Mesendoderm (in vitro differentiated cells): Measurements from ENCODE around the gene PDE3A.

Experiments used
- DNase-seq: peaks from one replicate; pipeline ENCODE4 v3.0.0; 2013
- H2AK5ac ChIP-seq: 2 replicates; pipeline ENCODE4 v1.6.1; 2013; ENCODE audit warnings: low read length, inconsistent platforms
- H2BK120ac ChIP-seq: 2 replicates; pipeline ENCODE4 v1.6.1; 2013; ENCODE audit warnings: low read depth, mild to moderate bottlenecking, low read length, moderate library complexity, mixed read lengths
- H2BK15ac ChIP-seq: replicated peaks from 2 replicates; pipeline ENCODE4 v1.6.1; 2013; ENCODE audit warnings: low read depth, mild to moderate bottlenecking, moderate library complexity
- H2BK5ac ChIP-seq: 2 replicates; pipeline ENCODE4 v1.6.1; 2013; ENCODE audit warnings: low read length, inconsistent platforms
- H3K18ac ChIP-seq: 2 replicates; pipeline ENCODE4 v1.6.1; 2013; ENCODE audit warnings: mild to moderate bottlenecking, low read length, mixed read lengths
- H3K23ac ChIP-seq: one replicate; pipeline ENCODE4 v1.6.1; 2013; ENCODE audit warnings: low read length
- H3K27ac ChIP-seq: 2 replicates; pipeline ENCODE4 v1.5.1; 2013; ENCODE audit warnings: low read depth, mild to moderate bottlenecking, inconsistent platforms, low read length, moderate library complexity
- H3K27me3 ChIP-seq: 2 replicates; pipeline ENCODE4 v1.6.1; 2013; ENCODE audit warnings: low read length, control low read depth, mild to moderate bottlenecking, inconsistent platforms; ENCODE audit not compliant: insufficient read depth, poor library complexity
- H3K36me3 ChIP-seq: 2 replicates; pipeline ENCODE4 v1.6.1; 2013; ENCODE audit warnings: low read length, inconsistent platforms; ENCODE audit not compliant: control insufficient read depth, insufficient read depth
- H3K4ac ChIP-seq: one replicate; pipeline ENCODE4 v1.6.1; 2013; ENCODE audit warnings: low read depth, mild to moderate bottlenecking, low read length, moderate library complexity
- H3K4me1 ChIP-seq: 2 replicates; pipeline ENCODE4 v1.6.1; 2013; ENCODE audit warnings: low read depth, low read length, inconsistent platforms; ENCODE audit not compliant: control insufficient read depth
- H3K4me2 ChIP-seq: 2 replicates; pipeline ENCODE4 v1.6.1; 2013; ENCODE audit warnings: low read length
- H3K4me3 ChIP-seq: 2 replicates; pipeline ENCODE4 v1.5.1; 2013; ENCODE audit warnings: mild to moderate bottlenecking, low read length
- H3K56ac ChIP-seq: one replicate; pipeline ENCODE4 v1.6.1; 2013; ENCODE audit warnings: low read length
- H3K79me1 ChIP-seq: 2 replicates; pipeline ENCODE4 v1.6.1; 2013; ENCODE audit warnings: low read length, inconsistent platforms
- H3K79me2 ChIP-seq: 2 replicates; pipeline ENCODE4 v1.6.1; 2013; ENCODE audit warnings: mild to moderate bottlenecking, low read length; ENCODE audit not compliant: control insufficient read depth, insufficient read depth
- H3K9ac ChIP-seq: 2 replicates; pipeline ENCODE4 v1.6.1; 2013; ENCODE audit warnings: low read length, inconsistent platforms
- H4K5ac ChIP-seq: one replicate; pipeline ENCODE4 v1.6.1; 2013; ENCODE audit warnings: low read length
- H4K8ac ChIP-seq: one replicate; pipeline ENCODE4 v1.6.1; 2013; ENCODE audit warnings: low read depth, mild to moderate bottlenecking, control low read depth, low read length, moderate library complexity
- WGBS: extraction: QIAGEN DNeasy Blood & Tissue Kit; methylation state at CpG from one replicate; pipeline ENCODE4 v1.1.7; 2013; ENCODE audit warnings: low lambda C conversion rate, missing lambda C conversion rate; ENCODE audit not compliant: insufficient coverage; ENCODE audit errors: extremely low coverage; 5-methylcytosine and 5-hydroxymethylcytosine counted together

Gene PDE3A

DNA sequence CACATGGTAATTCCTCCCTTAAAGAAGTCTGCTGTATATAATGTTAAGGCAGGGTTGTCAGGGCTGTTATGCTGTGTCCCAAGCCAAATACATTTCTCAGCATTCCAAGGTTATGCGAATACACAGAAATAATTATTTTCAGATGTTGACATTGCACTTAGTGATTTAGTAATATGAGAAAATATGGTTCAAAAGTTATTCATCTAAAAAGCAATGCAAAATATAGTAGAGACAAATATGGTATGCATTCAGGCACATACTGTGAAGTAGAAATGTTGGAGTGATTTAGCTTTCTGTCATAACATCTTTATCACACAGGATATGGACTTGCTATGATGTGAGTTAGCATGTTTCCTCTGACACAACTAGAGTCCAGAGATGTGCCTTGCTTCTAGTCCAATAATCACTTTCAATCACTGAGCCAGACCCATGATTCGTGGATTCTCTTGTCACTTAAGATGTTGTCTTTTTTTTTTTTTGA is 70.0 kb downstream of the PDE3A start:
- no CpG with 5 or more reads among the region's 2 CpGs for WGBS

GRCh38 chr12:20439626-20440025 is 71.3 kb downstream of the PDE3A start:
- H3K9ac ChIP-seq, result no peak overlapping the region
- H2BK5ac ChIP-seq, result no peak overlapping the region
- H3K27me3 ChIP-seq, result no peaks in the 10 kb centered on the region

More for the DNA sequence above, 70.0 kb downstream of the PDE3A start:
- peaks cover 3% of the 10 kb centered on the region for H3K4me1 ChIP-seq
- no peak overlapping the region for H3K18ac ChIP-seq
- no peak overlapping the region for H4K5ac ChIP-seq
- H2AK5ac ChIP-seq, result no peak overlapping the region
- H3K36me3 ChIP-seq, result no peaks in the 10 kb centered on the region
- no peak overlapping the region for H4K8ac ChIP-seq
- no peak overlapping the region for H2BK120ac ChIP-seq
- no peak overlapping the region for H2BK15ac ChIP-seq
- H3K9ac ChIP-seq, result no peak overlapping the region
- H3K4me2 ChIP-seq, result no peak overlapping the region
- H3K4me3 ChIP-seq, result no peak overlapping the region
- H3K27ac ChIP-seq, result no peak overlapping the region
- no peak overlapping the region for H3K56ac ChIP-seq
- no peak for DNase-seq
- H3K27me3 ChIP-seq, result no peaks in the 10 kb centered on the region
- no peaks in the 10 kb centered on the region for H3K79me1 ChIP-seq
- no peak overlapping the region for H3K4ac ChIP-seq
- no peaks in the 10 kb centered on the region for H3K79me2 ChIP-seq
- no peak overlapping the region for H3K23ac ChIP-seq
- H2BK5ac ChIP-seq, result no peak overlapping the region

GRCh38 chr12:20440408-20440807 is 72.1 kb downstream of the PDE3A start:
- Histone ChIP-seq H3K4me3 (no peak overlapping the region), H4K5ac (no peak overlapping the region), H3K79me1 (no peaks in the 10 kb centered on the region), H3K4me1 (peaks cover 5% of the 10 kb centered on the region), H3K27me3 (no peaks in the 10 kb centered on the region), H2AK5ac (no peak overlapping the region), H4K8ac (no peak overlapping the region), H3K23ac (no peak overlapping the region), H3K79me2 (no peaks in the 10 kb centered on the region), H3K18ac (no peak overlapping the region), H2BK5ac (no peak overlapping the region), H3K4me2 (no peak overlapping the region), H3K9ac (no peak overlapping the region), H3K4ac (no peak overlapping the region), H3K56ac (no peak overlapping the region), H2BK15ac (no peak overlapping the region), H3K27ac (no peak overlapping the region), H3K36me3 (no peaks in the 10 kb centered on the region), H2BK120ac (no peak overlapping the region)
- no peak for DNase-seq
- no CpG with 5 or more reads among the region's 1 CpG for WGBS

More at GRCh38 chr12:20439626-20440025, 71.3 kb downstream of the PDE3A start:
- Histone ChIP-seq H4K5ac (no peak overlapping the region), H3K27ac (no peak overlapping the region), H3K18ac (no peak overlapping the region), H3K23ac (no peak overlapping the region), H3K79me1 (no peaks in the 10 kb centered on the region), H2BK15ac (no peak overlapping the region), H3K79me2 (no peaks in the 10 kb centered on the region), H3K4me3 (no peak overlapping the region), H3K4ac (no peak overlapping the region), H2BK120ac (no peak overlapping the region), H3K4me2 (no peak overlapping the region), H4K8ac (no peak overlapping the region), H2AK5ac (no peak overlapping the region), H3K36me3 (no peaks in the 10 kb centered on the region), H3K56ac (no peak overlapping the region), H3K4me1 (peaks cover 4% of the 10 kb centered on the region)
- no CpG with 5 or more reads among the region's 1 CpG for WGBS
- DNase-seq, result no peak

DNA sequence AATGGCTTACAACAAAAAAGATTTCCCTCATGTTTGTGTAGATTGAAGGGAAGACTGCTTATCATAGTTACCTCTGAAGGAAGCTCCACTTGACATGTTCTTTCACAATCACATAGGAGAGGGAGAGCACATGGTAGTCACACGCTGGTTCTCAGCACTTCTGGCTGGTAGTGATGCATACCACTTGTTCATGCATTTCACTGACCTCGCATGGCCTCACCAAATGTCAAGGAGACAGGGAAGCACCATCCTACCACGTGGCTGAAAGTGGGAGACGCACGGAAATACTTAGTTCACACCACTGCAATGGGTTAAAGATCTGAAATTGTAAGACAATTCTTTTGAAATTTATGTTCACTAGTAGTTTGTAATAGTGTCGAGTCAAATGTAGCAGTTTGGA is 74.0 kb downstream of the PDE3A start:
- no peaks in the 10 kb centered on the region for H3K27me3 ChIP-seq
- H4K8ac ChIP-seq, result no peak overlapping the region
- no peak overlapping the region for H3K56ac ChIP-seq
- no peak overlapping the region for H3K27ac ChIP-seq
- no peaks in the 10 kb centered on the region for H3K79me1 ChIP-seq
- H2AK5ac ChIP-seq, result no peak overlapping the region
- no peak overlapping the region for H2BK120ac ChIP-seq
- peaks cover 5% of the 10 kb centered on the region for H3K4me1 ChIP-seq
- H3K4me3 ChIP-seq, result no peak overlapping the region
- no peak overlapping the region for H3K9ac ChIP-seq
- H3K4me2 ChIP-seq, result no peak overlapping the region
- no peaks in the 10 kb centered on the region for H3K79me2 ChIP-seq
- H3K4ac ChIP-seq, result no peak overlapping the region
- WGBS, result no CpG with 5 or more reads among the region's 6 CpGs
- no peak overlapping the region for H3K23ac ChIP-seq
- no peak for DNase-seq
- no peak overlapping the region for H4K5ac ChIP-seq
- no peaks in the 10 kb centered on the region for H3K36me3 ChIP-seq
- no peak overlapping the region for H3K18ac ChIP-seq
- H2BK5ac ChIP-seq, result no peak overlapping the region
- H2BK15ac ChIP-seq, result no peak overlapping the region

DNA sequence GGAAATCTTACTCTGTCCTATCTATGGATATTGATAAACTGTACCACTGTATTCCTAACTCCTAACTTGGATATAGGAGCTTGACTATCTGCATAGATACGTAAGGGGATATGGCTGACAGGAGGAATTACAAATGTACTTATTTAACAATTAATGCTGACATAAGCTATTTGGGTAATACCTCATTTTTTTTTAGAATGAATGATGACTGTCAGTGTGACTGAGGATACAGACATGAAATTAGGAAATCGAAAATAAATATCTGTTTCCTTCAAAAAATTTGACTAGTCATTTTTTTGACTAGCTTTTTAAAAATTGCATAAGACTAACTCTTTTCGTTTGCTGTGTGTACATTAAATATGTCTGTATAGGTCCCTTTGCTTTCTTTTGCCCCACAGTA is 74.9 kb downstream of the PDE3A start:
- H3K4me3 ChIP-seq, result no peak overlapping the region
- no peak overlapping the region for H2BK15ac ChIP-seq
- no peak overlapping the region for H3K18ac ChIP-seq
- H3K36me3 ChIP-seq, result no peaks in the 10 kb centered on the region
- no peak overlapping the region for H3K27ac ChIP-seq
- no peak overlapping the region for H2BK5ac ChIP-seq
- no peaks in the 10 kb centered on the region for H3K27me3 ChIP-seq
- no peak overlapping the region for H3K4me2 ChIP-seq
- H4K8ac ChIP-seq, result no peak overlapping the region
- no peak for DNase-seq
- H3K4ac ChIP-seq, result no peak overlapping the region
- no CpG with 5 or more reads among the region's 3 CpGs for WGBS
- H3K79me1 ChIP-seq, result no peaks in the 10 kb centered on the region
- H3K4me1 ChIP-seq, result peaks cover 5% of the 10 kb centered on the region
- no peak overlapping the region for H2BK120ac ChIP-seq
- no peak overlapping the region for H2AK5ac ChIP-seq
- H3K9ac ChIP-seq, result no peak overlapping the region
- no peaks in the 10 kb centered on the region for H3K79me2 ChIP-seq
- no peak overlapping the region for H4K5ac ChIP-seq
- H3K56ac ChIP-seq, result no peak overlapping the region
- no peak overlapping the region for H3K23ac ChIP-seq

- H3K4me3 ChIP-seq, result no peak overlapping the region
- H3K18ac ChIP-seq, result no peak overlapping the region
- H3K79me2 ChIP-seq, result no peaks in the 10 kb centered on the region
- H3K79me1 ChIP-seq, result no peaks in the 10 kb centered on the region
- H3K56ac ChIP-seq, result no peak overlapping the region
- DNase-seq, result no peak
- no peak overlapping the region for H4K8ac ChIP-seq
- no peak overlapping the region for H3K4me2 ChIP-seq
- no peak overlapping the region for H3K27ac ChIP-seq
- H3K27me3 ChIP-seq, result no peaks in the 10 kb centered on the region
- H2BK5ac ChIP-seq, result no peak overlapping the region
- H3K36me3 ChIP-seq, result no peaks in the 10 kb centered on the region
- no peak overlapping the region for H2AK5ac ChIP-seq
- H4K5ac ChIP-seq, result no peak overlapping the region
- H3K4me1 ChIP-seq, result peaks cover 5% of the 10 kb centered on the region
- no peak overlapping the region for H2BK15ac ChIP-seq
- no peak overlapping the region for H3K4ac ChIP-seq
- H3K9ac ChIP-seq, result no peak overlapping the region
- H2BK120ac ChIP-seq, result no peak overlapping the region
- WGBS, result no CpG with 5 or more reads among the region's 2 CpGs
- no peak overlapping the region for H3K23ac ChIP-seq
Measured at GRCh38 chr12:20443792-20444191, 75.5 kb downstream of the PDE3A start.
